Regular cardiac myocyte (primary cell): ENCODE results near the gene ANKRD18B. TPM values are rescaled to one million over a fixed set of nuclear protein-coding genes. Genes with fewer than 3 reads are reported as not detected.

Source experiments
- total RNA-seq: library from RNA; depleted of rRNA; stranded (reverse); fragments of >200 nt; gene quantifications from 2 replicates; pipeline ENCODE4 v1.2.3, GENCODE V29; 2014

Gene ANKRD18B
- total RNA-seq, result 2.8 and 8.2 TPM in 2 replicates

DNA sequence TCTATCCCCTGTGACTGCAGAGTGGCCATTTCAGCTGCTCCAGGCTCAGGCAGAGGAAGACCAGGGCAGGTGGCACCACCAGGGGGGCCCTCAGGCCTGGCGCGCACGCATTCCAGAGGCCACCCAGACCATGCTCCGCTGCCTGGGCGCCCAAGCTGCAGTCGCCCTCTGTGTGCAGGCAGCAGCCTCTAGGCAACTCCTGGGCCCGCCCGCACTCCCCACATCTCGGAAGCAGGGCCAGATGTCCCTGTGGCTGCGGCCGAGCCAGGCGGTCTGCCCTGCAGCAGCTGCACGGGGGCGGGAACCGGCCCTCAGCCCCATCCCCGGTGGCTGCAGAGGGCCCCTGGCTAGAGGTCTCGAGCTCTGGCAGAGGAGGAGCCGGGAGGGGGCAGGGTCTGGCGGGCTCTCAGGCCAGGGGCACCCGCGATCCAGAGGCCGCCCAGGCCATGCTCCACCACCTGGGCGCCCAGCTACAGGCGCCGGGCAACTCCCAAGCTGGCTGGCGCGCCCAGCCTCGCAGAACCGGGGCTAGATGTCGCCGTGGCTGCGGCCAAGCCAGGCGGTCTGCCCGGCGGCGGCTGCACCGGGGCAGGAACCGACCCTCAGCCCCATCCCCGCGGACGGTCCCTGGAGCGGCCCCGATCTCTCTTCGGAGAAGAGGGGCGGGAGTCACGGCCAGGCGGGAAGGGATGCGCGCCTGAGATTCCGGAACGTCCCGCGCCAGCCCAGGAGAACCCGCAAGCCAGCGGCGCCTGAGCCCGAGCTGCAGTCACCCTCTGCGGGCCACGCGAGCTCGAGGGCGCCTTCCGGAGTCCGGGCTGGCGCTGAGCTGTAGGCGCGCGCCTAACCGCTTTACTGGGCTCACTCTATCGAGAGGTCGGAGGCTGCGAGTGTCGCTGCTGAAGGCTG, at the start of gene ANKRD18B:
Gene ANKRD18B (plus strand): TSS at position 855 of the 909 bp plus-strand sequence. CDS start 239 bp downstream, outside the sequence.

Other genes with a start within 250 kb of the ANKRD18B start
- gene NFX1, start 233.7 kb upstream of the ANKRD18B start, total RNA-seq, result 18.6 and 19.4 TPM in 2 replicates
- gene AQP7, start 121.7 kb upstream of the ANKRD18B start, total RNA-seq, result 0.19 TPM in 1 of 2 replicates, not detected in the other
- 0.85 and 0.96 TPM in 2 replicates for gene AQP3, start 76.7 kb upstream of the ANKRD18B start, total RNA-seq
- gene NOL6, start 50.3 kb upstream of the ANKRD18B start, total RNA-seq, result 19.4 and 45.8 TPM in 2 replicates